Loucy (cell line): ENCODE data around the gene HNRNPDL.

Experiments
- H2AFZ ChIP-seq: fragments of 200-600 bp; sonication (generic); 2 replicates; pipeline ENCODE4 v1.6.0; 2016; ENCODE audit warnings: antibody characterized with exemption, mild to moderate bottlenecking, low read length, moderate library complexity
- H3F3A ChIP-seq: fragments of 200-600 bp; 2 replicates; pipeline ENCODE4 v1.6.0; 2016; ENCODE audit warnings: antibody characterized with exemption, low read depth, mild to moderate bottlenecking
- H3K27me3 ChIP-seq: fragments of 200-600 bp; sonication (generic); 2 replicates; pipeline ENCODE4 v1.6.1; 2014; ENCODE audit warnings: low read length, mild to moderate bottlenecking; ENCODE audit not compliant: insufficient read depth, poor library complexity, severe bottlenecking
- H3K36me3 ChIP-seq: fragments of 200-600 bp; sonication (generic); 2 replicates; pipeline ENCODE4 v1.6.1; 2016; ENCODE audit warnings: low read length; ENCODE audit not compliant: insufficient read depth
- H3K4me1 ChIP-seq: fragments of 200-600 bp; sonication (generic); 2 replicates; pipeline ENCODE4 v1.5.1; 2014; ENCODE audit warnings: low read length, mild to moderate bottlenecking; ENCODE audit not compliant: insufficient read depth, poor library complexity, severe bottlenecking
- H3K4me2 ChIP-seq: fragments of 200-600 bp; sonication (generic); 2 replicates; pipeline ENCODE4 v1.6.0; 2014; ENCODE audit warnings: antibody characterized with exemption, low read length, low read depth, mild to moderate bottlenecking; ENCODE audit not compliant: poor library complexity, severe bottlenecking
- H3K4me3 ChIP-seq: fragments of 200-600 bp; sonication (generic); 2 replicates; pipeline ENCODE4 v1.5.1; 2014; ENCODE audit warnings: low read length, mild to moderate bottlenecking, mixed read lengths; ENCODE audit not compliant: poor library complexity, severe bottlenecking
- H3K79me2 ChIP-seq: fragments of 200-600 bp; sonication (generic); 2 replicates; pipeline ENCODE4 v1.6.1; 2014; ENCODE audit warnings: low read length; ENCODE audit not compliant: insufficient read depth
- H3K9ac ChIP-seq: fragments of 200-600 bp; sonication (generic); 2 replicates; pipeline ENCODE4 v1.6.0; 2014; ENCODE audit warnings: mild to moderate bottlenecking, low read depth, low read length, moderate library complexity; ENCODE audit not compliant: poor library complexity, severe bottlenecking
- H3K9me2 ChIP-seq: fragments of 200-600 bp; sonication (generic); replicated peaks from 2 replicates; pipeline ENCODE4 v1.6.1; 2016; ENCODE audit warnings: low read depth, low read length, mixed read lengths
- H3K9me3 ChIP-seq: fragments of 200-600 bp; sonication (generic); 2 replicates; pipeline ENCODE4 v1.6.1; 2014; ENCODE audit warnings: mild to moderate bottlenecking, antibody characterized with exemption, low read length, low read depth; ENCODE audit not compliant: insufficient read depth
- H4K20me1 ChIP-seq: fragments of 200-600 bp; sonication (generic); 2 replicates; pipeline ENCODE4 v1.6.0; 2014; ENCODE audit warnings: antibody characterized with exemption, low read length, mild to moderate bottlenecking; ENCODE audit not compliant: insufficient read depth, poor library complexity, severe bottlenecking
- CTCF ChIP-seq: fragments of 200-600 bp; sonication (generic); conservative IDR thresholded peaks from 2 replicates; pipeline ENCODE4 v1.5.1; 2014; ENCODE audit warnings: mild to moderate bottlenecking, antibody characterized with exemption, low read length
- EZH2phosphoT487 ChIP-seq: fragments of 200-600 bp; IDR thresholded peaks from 2 replicates; pipeline ENCODE4 v1.6.1; 2018; ENCODE audit warnings: antibody characterized with exemption, mild to moderate bottlenecking, moderate library complexity, borderline replicate concordance

HNRNPDL gene

GRCh38 chr4:82432596-82432995, 2.3 kb upstream of the HNRNPDL start:
- Histone ChIP-seq H3K4me2 (peak overlapping the region; percentile 74), H3K9ac (peak overlapping the region; percentile 100), H3K4me3 (peak overlapping the region; percentile 98)

GRCh38 chr4:82431831-82432230, 1.6 kb upstream of the HNRNPDL start:
- H4K20me1 ChIP-seq: peaks cover 67% of the 10 kb centered on the region
- H3K79me2 ChIP-seq: peaks cover 98% of the 10 kb centered on the region
- H2AFZ ChIP-seq: no peak overlapping the region
- peaks cover 16% of the 10 kb centered on the region for H3K36me3 ChIP-seq
- H3F3A ChIP-seq: no peaks in the 10 kb centered on the region
- TF ChIP-seq EZH2phosphoT487 (no peak), CTCF (no peak)
- H3K4me1 ChIP-seq: peaks cover 50% of the 10 kb centered on the region
- no peaks in the 10 kb centered on the region for H3K9me2 ChIP-seq
- peak overlapping the region; percentile 98 for H3K4me3 ChIP-seq
- no peaks in the 10 kb centered on the region for H3K9me3 ChIP-seq
- H3K4me2 ChIP-seq: peak overlapping the region; percentile 74
- peak overlapping the region; percentile 100 for H3K9ac ChIP-seq
- H3K27me3 ChIP-seq: peaks cover 6% of the 10 kb centered on the region

More at GRCh38 chr4:82432596-82432995, 2.3 kb upstream of the HNRNPDL start:
- Histone ChIP-seq H3K9me3 (no peaks in the 10 kb centered on the region), H3K79me2 (peaks cover 98% of the 10 kb centered on the region), H2AFZ (no peak overlapping the region), H3K36me3 (peaks cover 8% of the 10 kb centered on the region), H4K20me1 (peaks cover 67% of the 10 kb centered on the region), H3F3A (no peaks in the 10 kb centered on the region), H3K4me1 (peaks cover 52% of the 10 kb centered on the region), H3K27me3 (peaks cover 6% of the 10 kb centered on the region), H3K9me2 (no peaks in the 10 kb centered on the region)
- no peak for TF ChIP-seq EZH2phosphoT487

- TF ChIP-seq EZH2phosphoT487: no peak
- TF ChIP-seq CTCF: no peak
- H3K9ac ChIP-seq: peak overlapping the region; percentile 100
- peaks cover 6% of the 10 kb centered on the region for H3K27me3 ChIP-seq
- no peaks in the 10 kb centered on the region for H3K9me3 ChIP-seq
- H2AFZ ChIP-seq: peak overlapping the region; percentile 86
- peak overlapping the region; percentile 74 for H3K4me2 ChIP-seq
- no peaks in the 10 kb centered on the region for H3K9me2 ChIP-seq
- H4K20me1 ChIP-seq: peaks cover 70% of the 10 kb centered on the region
- H3K4me3 ChIP-seq: peak overlapping the region; percentile 98
- peaks cover 23% of the 10 kb centered on the region for H3K36me3 ChIP-seq
- H3F3A ChIP-seq: no peaks in the 10 kb centered on the region
- peaks cover 57% of the 10 kb centered on the region for H3K4me1 ChIP-seq
- peaks cover 98% of the 10 kb centered on the region for H3K79me2 ChIP-seq
Observed at GRCh38 chr4:82430964-82431745, 893 bp upstream of the HNRNPDL start.
